Stimulated activated CD8-positive, alpha-beta memory T cell treated with anti-CD3 and anti-CD28 coated beads, Interleukin-7, amount 100 ng/mL, for 1 hour (primary cell): ENCODE results near the gene CCM2L.
A peak's percentile ranks its signal among the peaks of the same experiment; 100 is the strongest.

Source experiments
- DNase-seq, 2 donors: peaks; one replicate each; pipeline ENCODE4 v3.0.0-alpha.2; 2020; ENCODE audit warnings: low read depth in 2 of 2

CCM2L gene

GRCh38 chr20:32010101-32010500 lies at the start of gene CCM2L:
TSS of gene CCM2L (plus strand) at chr20:32010438. CDS start at chr20:32010455, 17 bp downstream.
- no peak for DNase-seq

GRCh38 chr20:31962761-31963160 lies 47.5 kb upstream of the CCM2L start:
- DNase-seq: no peak

GRCh38 chr20:31963889-31964288 lies 46.3 kb upstream of the CCM2L start:
- DNase-seq: no peak

GRCh38 chr20:31966991-31967655 lies 43.1 kb upstream of the CCM2L start:
- no peak for DNase-seq

- DNase-seq: no peak
Observed at GRCh38 chr20:31967830-31968249, 42.4 kb upstream of the CCM2L start, which contains the start of gene XKR7. TSS of gene XKR7 (plus strand) at chr20:31968151. CDS start at chr20:31968176, 25 bp downstream.

- DNase-seq: peak; percentile 67 to 72
Observed at GRCh38 chr20:31968291-31969126, 41.7 kb upstream of the CCM2L start.

GRCh38 chr20:31969991-31970390 lies 40.2 kb upstream of the CCM2L start:
- DNase-seq: no peak

- DNase-seq: no peak
Observed at GRCh38 chr20:31972471-31973021, 37.7 kb upstream of the CCM2L start.

- no peak for DNase-seq
Observed at GRCh38 chr20:31974296-31974695, 35.9 kb upstream of the CCM2L start.

- DNase-seq: no peak
Observed at GRCh38 chr20:31974951-31975487, 35.2 kb upstream of the CCM2L start.

- no peak for DNase-seq
Observed at GRCh38 chr20:31975874-31976273, 34.4 kb upstream of the CCM2L start.

GRCh38 chr20:31977080-31977479 lies 33.2 kb upstream of the CCM2L start:
- DNase-seq: no peak

GRCh38 chr20:31979713-31980426 lies 30.4 kb upstream of the CCM2L start:
- DNase-seq: no peak

GRCh38 chr20:31981784-31982183 lies 28.5 kb upstream of the CCM2L start:
- DNase-seq: no peak

GRCh38 chr20:31984981-31985471 lies 25.2 kb upstream of the CCM2L start:
- no peak for DNase-seq

- no peak for DNase-seq
Observed at GRCh38 chr20:31987744-31988143, 22.5 kb upstream of the CCM2L start.

GRCh38 chr20:31988430-31989015 lies 21.7 kb upstream of the CCM2L start:
- DNase-seq: no peak

- DNase-seq: no peak
Observed at GRCh38 chr20:31989030-31989645, 21.1 kb upstream of the CCM2L start.

- no peak for DNase-seq
Observed at GRCh38 chr20:31990641-31991338, 19.4 kb upstream of the CCM2L start.

GRCh38 chr20:31991339-31991705 lies 18.9 kb upstream of the CCM2L start:
- DNase-seq: no peak
